KOPT-K1 (cell line): ENCODE measurements around the gene SCG2.

ENCODE experiments used
- H3K27ac ChIP-seq: fragments of 200-600 bp; sonication (generic); 2 replicates; pipeline ENCODE4 v1.5.1; 2016; ENCODE audit warnings: antibody characterized with exemption, mild to moderate bottlenecking, low read depth, low read length; ENCODE audit not compliant: poor library complexity, severe bottlenecking
- H3K36me3 ChIP-seq: fragments of 200-600 bp; sonication (generic); 2 replicates; pipeline ENCODE4 v1.5.1; 2017; ENCODE audit warnings: antibody characterized with exemption, mild to moderate bottlenecking, low read length, moderate library complexity; ENCODE audit not compliant: insufficient read depth
- H3K9me3 ChIP-seq: fragments of 200-600 bp; sonication (generic); 2 replicates; pipeline ENCODE4 v1.5.1; 2017; ENCODE audit warnings: antibody characterized with exemption, low read length, mild to moderate bottlenecking; ENCODE audit not compliant: insufficient read depth, poor library complexity, severe bottlenecking

Gene SCG2

GRCh38 chr2:223566396-223566795 is 35.8 kb downstream of the SCG2 start:
- no peak overlapping the region for H3K27ac ChIP-seq

GRCh38 chr2:223563462-223563861 is 38.7 kb downstream of the SCG2 start:
- Histone ChIP-seq H3K9me3 (no peaks in the 10 kb centered on the region), H3K27ac (no peak overlapping the region), H3K36me3 (no peaks in the 10 kb centered on the region)

More at GRCh38 chr2:223566396-223566795, 35.8 kb downstream of the SCG2 start:
- Histone ChIP-seq H3K9me3 (no peaks in the 10 kb centered on the region), H3K36me3 (no peaks in the 10 kb centered on the region)

GRCh38 chr2:223562078-223562477 is 40.1 kb downstream of the SCG2 start:
- Histone ChIP-seq H3K9me3 (no peaks in the 10 kb centered on the region), H3K27ac (no peak overlapping the region), H3K36me3 (no peaks in the 10 kb centered on the region)

- Histone ChIP-seq H3K9me3 (no peaks in the 10 kb centered on the region), H3K36me3 (no peaks in the 10 kb centered on the region), H3K27ac (no peak overlapping the region)
These were observed 41.3 kb downstream of the SCG2 start for GRCh38 chr2:223560749-223561435.

- Histone ChIP-seq H3K36me3 (no peaks in the 10 kb centered on the region), H3K9me3 (no peaks in the 10 kb centered on the region), H3K27ac (no peak overlapping the region)
These were observed 43.2 kb downstream of the SCG2 start for GRCh38 chr2:223558970-223559369.

GRCh38 chr2:223554923-223555322 is 47.2 kb downstream of the SCG2 start:
- Histone ChIP-seq H3K9me3 (no peaks in the 10 kb centered on the region), H3K36me3 (no peaks in the 10 kb centered on the region), H3K27ac (no peak overlapping the region)

- Histone ChIP-seq H3K9me3 (no peaks in the 10 kb centered on the region), H3K36me3 (no peaks in the 10 kb centered on the region), H3K27ac (no peak overlapping the region)
These were observed 52.9 kb downstream of the SCG2 start for GRCh38 chr2:223549215-223549614.

- no peak overlapping the region for H3K27ac ChIP-seq
- H3K9me3 ChIP-seq: no peaks in the 10 kb centered on the region
- no peaks in the 10 kb centered on the region for H3K36me3 ChIP-seq
These were observed 54.0 kb downstream of the SCG2 start for GRCh38 chr2:223548194-223548593.
